GM12873 (cell line): Measurements from ENCODE around the gene ARID1A.

Experiments used
- CTCF ChIP-seq: IDR thresholded peaks from 2 replicates; pipeline ENCODE4 v1.5.1; 2012; ENCODE audit warnings: low read depth, mild to moderate bottlenecking, moderate library complexity, low read length, control low read depth; ENCODE audit not compliant: insufficient read depth; ENCODE audit errors: missing control alignments

Gene ARID1A

GRCh38 chr1:26783646-26784022, 87.8 kb downstream of the ARID1A start:
- no peak for TF ChIP-seq CTCF

DNA sequence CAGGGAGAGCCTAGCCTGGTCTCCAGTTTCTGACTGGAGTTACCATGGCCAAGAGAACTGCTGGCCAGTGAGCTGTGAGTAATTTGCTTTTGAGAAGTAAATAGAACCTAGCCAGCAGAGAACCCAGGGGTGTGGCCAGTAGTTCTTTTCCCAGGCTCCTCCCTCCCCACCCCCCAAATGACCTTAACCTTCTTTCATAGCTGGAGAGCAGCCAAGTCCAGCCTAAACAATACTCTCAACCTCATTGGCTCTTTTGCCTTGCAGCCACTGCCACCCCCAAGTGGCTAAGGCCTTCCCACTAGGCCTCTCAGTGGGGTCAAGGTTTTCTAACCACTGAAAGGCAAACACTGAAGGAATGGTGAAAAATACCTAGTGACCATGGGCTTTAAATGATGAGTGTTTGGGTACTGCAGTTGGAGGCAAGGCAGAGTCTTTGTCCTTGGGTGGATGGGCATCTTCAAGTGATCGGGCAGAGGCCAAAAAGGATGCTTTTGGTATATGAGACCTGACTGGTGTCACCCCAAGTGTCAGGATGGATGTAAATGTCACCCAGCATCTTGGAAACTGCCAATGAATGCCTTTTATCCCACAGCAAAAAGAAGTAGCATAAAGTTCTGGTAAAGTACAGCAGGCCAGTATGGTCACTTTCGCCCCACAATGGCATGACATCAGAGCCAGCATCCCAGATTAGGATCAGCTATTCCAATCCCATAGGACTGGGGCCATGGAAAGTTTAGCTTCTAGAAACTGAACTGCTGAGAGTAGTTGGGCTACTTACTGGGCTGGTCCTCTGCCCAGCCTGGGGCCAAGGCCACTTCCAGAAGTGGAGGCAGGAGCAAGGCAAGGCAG, 88.4 kb downstream of the ARID1A start:
- no peak for TF ChIP-seq CTCF

GRCh38 chr1:26784886-26785285, 89.1 kb downstream of the ARID1A start:
- no peak for TF ChIP-seq CTCF

DNA sequence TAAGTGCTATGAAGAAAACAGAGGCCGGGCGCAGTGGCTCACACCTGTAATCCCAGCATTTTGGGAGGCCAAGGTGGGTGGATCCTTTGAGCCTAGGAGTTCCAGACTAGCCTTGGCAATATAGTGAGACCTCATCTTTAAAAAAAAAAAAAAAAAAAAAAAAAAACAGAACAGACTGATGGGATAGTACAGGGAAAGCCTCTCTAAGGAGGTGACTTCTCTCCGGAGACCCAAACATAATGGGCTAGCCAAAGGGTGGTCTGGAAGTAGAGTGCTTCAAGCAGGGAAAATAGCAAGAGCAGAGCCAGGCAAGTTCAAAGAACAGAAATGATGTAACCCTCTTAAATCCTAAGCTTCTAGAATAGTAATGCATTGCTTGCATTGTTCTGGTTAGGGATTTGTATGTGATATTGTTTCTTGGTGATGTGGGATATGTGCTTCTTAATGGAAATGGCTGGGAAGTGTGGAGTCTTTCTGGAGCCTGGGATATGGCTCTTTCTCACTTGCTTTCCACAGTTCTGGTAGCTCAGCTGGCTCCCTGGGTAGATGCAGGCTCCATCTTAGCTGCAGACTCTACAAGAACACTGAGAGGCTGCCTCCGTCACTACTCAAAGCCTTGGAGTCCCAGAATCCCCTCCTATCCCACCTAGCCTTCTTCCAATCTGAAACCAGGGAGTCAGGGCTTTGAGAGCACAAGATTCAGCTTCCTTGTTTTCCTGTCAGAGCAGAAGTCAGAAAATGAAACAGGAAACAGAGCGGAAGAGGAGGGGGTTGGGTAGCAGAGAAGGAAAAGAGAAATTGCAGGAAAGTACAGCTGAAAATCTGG, 90.0 kb downstream of the ARID1A start:
- no peak for TF ChIP-seq CTCF

DNA sequence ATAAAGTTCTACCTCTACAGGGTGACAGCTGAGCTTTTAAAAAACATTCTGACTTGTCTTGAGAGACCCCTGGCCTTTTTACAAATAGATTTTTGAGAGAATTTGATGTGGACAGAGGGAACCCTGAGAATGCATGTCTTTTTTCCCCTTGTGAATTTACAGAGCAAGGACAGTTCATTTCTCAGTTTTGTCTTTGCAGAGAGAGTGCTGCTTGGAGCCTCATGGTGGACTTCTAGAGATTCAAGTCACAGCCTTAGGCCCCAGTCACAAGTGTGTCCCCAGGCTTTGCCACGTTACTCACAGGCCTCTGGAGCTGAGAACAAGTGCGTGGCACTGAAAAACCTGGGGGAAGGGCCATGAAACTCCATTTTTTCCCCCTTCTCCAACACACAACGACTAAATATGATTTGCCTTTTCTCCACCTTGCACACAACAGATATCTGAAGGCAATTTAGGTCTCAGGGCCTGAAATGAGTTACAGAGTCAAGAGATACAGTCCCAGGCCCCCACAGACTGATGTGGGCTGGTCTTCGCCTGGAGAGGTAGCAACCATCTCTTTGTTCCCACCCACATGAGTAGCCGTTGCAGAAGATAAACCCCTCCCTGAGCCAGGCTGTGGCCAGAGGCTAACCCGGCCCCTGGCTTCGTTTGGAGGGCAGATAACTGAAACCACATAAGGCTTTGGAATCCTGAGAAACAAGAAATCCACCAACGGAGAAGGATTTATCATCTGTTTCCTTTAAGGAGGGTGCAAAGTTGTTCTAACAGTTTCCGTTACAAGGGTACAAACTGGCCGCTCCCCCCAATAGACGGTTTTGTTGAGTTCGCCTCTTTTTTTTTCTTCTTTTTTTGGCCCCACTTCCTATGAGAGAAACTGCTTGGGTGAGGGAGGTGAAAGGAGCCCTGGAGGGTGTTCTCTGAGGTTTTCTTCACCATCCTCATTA, 90.9 kb downstream of the ARID1A start:
- no peak for TF ChIP-seq CTCF

- no peak for TF ChIP-seq CTCF
Measured at GRCh38 chr1:26787381-26787705, 91.5 kb downstream of the ARID1A start.
